ENCODE measurements around the gene MAU2. TPM values are rescaled to one million over a fixed set of nuclear protein-coding genes. Genes with fewer than 3 reads are reported as not detected.

Gene MAU2
- total and polyA plus RNA-seq, 2 of the 13 experiments (the other 11 are each of a cell fraction or from before 2014, with no cell fraction given), result 16.8 to 33.8 TPM

DNA sequence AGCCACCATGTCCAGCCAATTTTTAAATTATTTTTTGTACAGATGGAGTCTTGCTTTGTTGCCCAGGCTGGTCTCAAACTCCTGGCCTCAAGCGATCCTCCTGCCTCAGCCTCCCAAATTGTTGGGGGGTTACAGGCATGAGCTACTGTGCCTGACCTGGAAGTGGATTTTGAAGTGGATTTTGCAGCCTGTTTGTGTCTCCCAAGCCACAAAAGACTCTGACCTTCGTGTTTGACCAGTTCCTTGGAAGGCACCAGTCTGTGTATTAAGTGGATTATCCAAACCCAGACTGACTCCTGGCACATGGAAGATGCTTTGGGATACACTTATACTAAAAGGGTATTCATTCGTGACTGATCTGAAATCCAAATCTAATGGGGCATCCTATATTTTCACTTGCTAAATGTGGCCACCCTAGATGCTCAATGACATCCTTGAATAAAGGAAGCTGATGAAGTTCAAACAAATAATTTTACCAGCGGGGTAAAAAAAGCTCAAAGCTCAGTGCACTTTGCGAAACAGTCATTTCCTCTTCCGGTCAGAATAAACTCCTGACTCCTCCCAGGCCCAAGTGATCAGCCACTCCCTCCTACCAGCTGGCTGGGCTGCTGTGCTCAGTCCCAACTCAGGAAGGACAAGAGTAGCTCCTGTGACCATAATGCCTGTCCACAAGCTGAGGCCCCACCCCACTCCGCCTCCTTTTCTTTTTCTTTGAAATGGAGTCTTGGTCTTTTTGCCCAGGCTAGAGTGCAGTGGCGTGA, 52.2 kb downstream of the MAU2 start (continued):
- TF ChIP-seq EEA1 (CRISPR knock-in tag; IDR thresholded peaks at IDR 0.05; ENCODE audit: borderline replicate concordance), result no peak
- TF ChIP-seq NR2F1 (CRISPR knock-in tag; IDR thresholded peaks at IDR 0.05), result no peak
- TF ChIP-seq THAP11 (CRISPR knock-in tag; IDR thresholded peaks at IDR 0.05), result peak; percentile 68
- no peak for TF ChIP-seq TCF7L2 (IDR thresholded peaks at IDR 0.05; ENCODE audit: low read depth, low read length)
- TF ChIP-seq ZNF205 (CRISPR knock-in tag; IDR thresholded peaks at IDR 0.05), result no peak
- no peak for TF ChIP-seq ADNP (CRISPR knock-in tag; IDR thresholded peaks at IDR 0.05)
- no peak for TF ChIP-seq RELA (CRISPR knock-in tag; IDR thresholded peaks at IDR 0.05)
- no peak for TF ChIP-seq NCOA2 (CRISPR knock-in tag; IDR thresholded peaks at IDR 0.05)
- TF ChIP-seq SOX6 (IDR thresholded peaks at IDR 0.05), result no peak
- TF ChIP-seq SOX6 (CRISPR knock-in tag; IDR thresholded peaks at IDR 0.05), result peak; percentile 26; the same call in 1 of the 2 replicates
- no peak for TF ChIP-seq SALL2 (CRISPR knock-in tag; IDR thresholded peaks at IDR 0.05)
- no peak for TF ChIP-seq ARNT (IDR thresholded peaks at IDR 0.05)
- no peak for TF ChIP-seq ZNF552 (CRISPR knock-in tag; IDR thresholded peaks at IDR 0.05; ENCODE audit: borderline replicate concordance)
- TF ChIP-seq ZNF501 (CRISPR knock-in tag; IDR thresholded peaks at IDR 0.05), result no peak
- TF ChIP-seq CBX2 (IDR thresholded peaks at IDR 0.05; ENCODE audit: low read depth, low read length), result no peak
- TF ChIP-seq CBX2 (CRISPR knock-in tag; IDR thresholded peaks at IDR 0.05; ENCODE audit: low read depth), result no peak
- TF ChIP-seq NAIF1 (CRISPR knock-in tag; IDR thresholded peaks at IDR 0.05; ENCODE audit: borderline replicate concordance), result no peak
- TF ChIP-seq, protein P1, sequence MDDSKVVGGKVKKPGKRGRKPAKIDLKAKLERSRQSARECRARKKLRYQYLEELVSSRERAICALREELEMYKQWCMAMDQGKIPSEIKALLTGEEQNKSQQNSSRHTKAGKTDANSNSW (CRISPR knock-in tag; IDR thresholded peaks at IDR 0.05; ENCODE audit: borderline replicate concordance), result no peak
- TF ChIP-seq, protein P2, sequence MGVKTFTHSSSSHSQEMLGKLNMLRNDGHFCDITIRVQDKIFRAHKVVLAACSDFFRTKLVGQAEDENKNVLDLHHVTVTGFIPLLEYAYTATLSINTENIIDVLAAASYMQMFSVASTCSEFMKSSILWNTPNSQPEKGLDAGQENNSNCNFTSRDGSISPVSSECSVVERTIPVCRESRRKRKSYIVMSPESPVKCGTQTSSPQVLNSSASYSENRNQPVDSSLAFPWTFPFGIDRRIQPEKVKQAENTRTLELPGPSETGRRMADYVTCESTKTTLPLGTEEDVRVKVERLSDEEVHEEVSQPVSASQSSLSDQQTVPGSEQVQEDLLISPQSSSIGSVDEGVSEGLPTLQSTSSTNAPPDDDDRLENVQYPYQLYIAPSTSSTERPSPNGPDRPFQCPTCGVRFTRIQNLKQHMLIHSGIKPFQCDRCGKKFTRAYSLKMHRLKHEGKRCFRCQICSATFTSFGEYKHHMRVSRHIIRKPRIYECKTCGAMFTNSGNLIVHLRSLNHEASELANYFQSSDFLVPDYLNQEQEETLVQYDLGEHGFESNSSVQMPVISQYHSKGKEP (CRISPR knock-in tag; IDR thresholded peaks at IDR 0.05), result no peak
- TF ChIP-seq ZBTB3 (CRISPR knock-in tag; IDR thresholded peaks at IDR 0.05; ENCODE audit: borderline replicate concordance, low read depth), result no peak
- TF ChIP-seq ZNF317 (CRISPR knock-in tag; IDR thresholded peaks at IDR 0.05), result no peak
- TF ChIP-seq CCAR2 (optimal IDR thresholded peaks at IDR 0.05; ENCODE audit: low read depth, low read length), result no peak
- 0 out of 2 replicates have a peak, but pooled peaks have one; percentile 52 for TF ChIP-seq ZNF605 (CRISPR knock-in tag; IDR thresholded peaks at IDR 0.05)
- no peak for TF ChIP-seq ZNF251 (CRISPR knock-in tag; IDR thresholded peaks at IDR 0.05)
- TF ChIP-seq, protein P3, sequence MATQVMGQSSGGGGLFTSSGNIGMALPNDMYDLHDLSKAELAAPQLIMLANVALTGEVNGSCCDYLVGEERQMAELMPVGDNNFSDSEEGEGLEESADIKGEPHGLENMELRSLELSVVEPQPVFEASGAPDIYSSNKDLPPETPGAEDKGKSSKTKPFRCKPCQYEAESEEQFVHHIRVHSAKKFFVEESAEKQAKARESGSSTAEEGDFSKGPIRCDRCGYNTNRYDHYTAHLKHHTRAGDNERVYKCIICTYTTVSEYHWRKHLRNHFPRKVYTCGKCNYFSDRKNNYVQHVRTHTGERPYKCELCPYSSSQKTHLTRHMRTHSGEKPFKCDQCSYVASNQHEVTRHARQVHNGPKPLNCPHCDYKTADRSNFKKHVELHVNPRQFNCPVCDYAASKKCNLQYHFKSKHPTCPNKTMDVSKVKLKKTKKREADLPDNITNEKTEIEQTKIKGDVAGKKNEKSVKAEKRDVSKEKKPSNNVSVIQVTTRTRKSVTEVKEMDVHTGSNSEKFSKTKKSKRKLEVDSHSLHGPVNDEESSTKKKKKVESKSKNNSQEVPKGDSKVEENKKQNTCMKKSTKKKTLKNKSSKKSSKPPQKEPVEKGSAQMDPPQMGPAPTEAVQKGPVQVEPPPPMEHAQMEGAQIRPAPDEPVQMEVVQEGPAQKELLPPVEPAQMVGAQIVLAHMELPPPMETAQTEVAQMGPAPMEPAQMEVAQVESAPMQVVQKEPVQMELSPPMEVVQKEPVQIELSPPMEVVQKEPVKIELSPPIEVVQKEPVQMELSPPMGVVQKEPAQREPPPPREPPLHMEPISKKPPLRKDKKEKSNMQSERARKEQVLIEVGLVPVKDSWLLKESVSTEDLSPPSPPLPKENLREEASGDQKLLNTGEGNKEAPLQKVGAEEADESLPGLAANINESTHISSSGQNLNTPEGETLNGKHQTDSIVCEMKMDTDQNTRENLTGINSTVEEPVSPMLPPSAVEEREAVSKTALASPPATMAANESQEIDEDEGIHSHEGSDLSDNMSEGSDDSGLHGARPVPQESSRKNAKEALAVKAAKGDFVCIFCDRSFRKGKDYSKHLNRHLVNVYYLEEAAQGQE (IDR thresholded peaks at IDR 0.05; ENCODE audit: borderline replicate concordance in 1 of 2, low read depth in 1 of 2, low read length in 2 of 2), result no peak
- no peak for TF ChIP-seq GTF3A (CRISPR knock-in tag; conservative IDR thresholded peaks at IDR 0.05)
- TF ChIP-seq, protein P4, sequence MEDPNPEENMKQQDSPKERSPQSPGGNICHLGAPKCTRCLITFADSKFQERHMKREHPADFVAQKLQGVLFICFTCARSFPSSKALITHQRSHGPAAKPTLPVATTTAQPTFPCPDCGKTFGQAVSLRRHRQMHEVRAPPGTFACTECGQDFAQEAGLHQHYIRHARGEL (CRISPR knock-in tag; IDR thresholded peaks at IDR 0.05), result no peak

Measured in HepG2 (cell line).